ENCODE results near the gene TBC1D24. TPM values are rescaled to one million over a fixed set of nuclear protein-coding genes. Genes with fewer than 3 reads are reported as not detected.

TBC1D24 gene
- total and polyA plus RNA-seq, 9 of the 15 experiments (the other 6 are each of a cell fraction or from before 2014, with no cell fraction given) = 1.7 to 22.6 (median 7.2) TPM

GRCh38 chr16:2428051-2428783 is 46.7 kb upstream of the TBC1D24 start (continued):
- TF ChIP-seq CHD7 (IDR thresholded peaks at IDR 0.05; ENCODE audit: low read depth, low read length) = no peak
- TF ChIP-seq ZNF592 (IDR thresholded peaks at IDR 0.05) = 0 out of 2 replicates have a peak, but pooled peaks have one; percentile 47
- TF ChIP-seq ZNF507 (tag; conservative IDR thresholded peaks at IDR 0.05) = no peak
- TF ChIP-seq JUN (IDR thresholded peaks at IDR 0.05; ENCODE audit: borderline replicate concordance, low read depth, low read length) = no peak; the same call in 1 of the 2 replicates
- TF ChIP-seq JUN (CRISPR knock-in tag; IDR thresholded peaks at IDR 0.05; ENCODE audit: borderline replicate concordance) = 0 out of 2 replicates have a peak, but pooled peaks have one; percentile 95
- TF ChIP-seq CAMTA2 (CRISPR knock-in tag; conservative IDR thresholded peaks at IDR 0.05) = no peak
